NCI-H1105 (cell line): ENCODE results near the gene ABCF2.

Experiments
- DNase-seq: peaks from one replicate; lab custom pipeline; 2025; lab: John Stamatoyannopoulos, UW

The ABCF2 gene

DNA sequence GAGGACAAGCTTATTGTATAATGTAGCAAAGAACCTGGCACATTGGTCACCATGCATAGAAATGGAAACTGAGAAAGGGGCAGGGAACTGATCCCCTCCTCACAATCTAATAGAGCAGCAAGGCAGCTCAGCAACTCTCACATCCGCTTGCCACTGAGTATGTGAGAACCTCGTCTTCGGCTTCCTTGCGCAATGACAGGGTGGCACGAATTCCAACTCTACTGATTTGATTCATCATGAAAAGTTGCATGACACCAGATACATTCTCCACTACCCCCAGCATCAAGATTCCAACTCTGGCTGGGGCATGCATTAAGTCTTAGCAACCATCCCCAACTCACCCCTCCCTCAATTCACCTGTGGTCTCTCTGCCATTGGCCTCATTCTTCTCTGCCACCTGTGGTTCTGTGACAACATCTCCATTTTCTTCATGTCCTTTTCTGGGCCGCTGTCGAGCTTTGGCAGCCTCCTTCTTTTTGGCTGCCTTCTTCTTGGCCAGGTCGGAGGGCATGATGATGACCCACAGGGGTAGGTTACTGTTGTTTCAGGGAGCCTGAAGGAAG is 976 bp downstream of the ABCF2 start:
- no peak for DNase-seq

DNA sequence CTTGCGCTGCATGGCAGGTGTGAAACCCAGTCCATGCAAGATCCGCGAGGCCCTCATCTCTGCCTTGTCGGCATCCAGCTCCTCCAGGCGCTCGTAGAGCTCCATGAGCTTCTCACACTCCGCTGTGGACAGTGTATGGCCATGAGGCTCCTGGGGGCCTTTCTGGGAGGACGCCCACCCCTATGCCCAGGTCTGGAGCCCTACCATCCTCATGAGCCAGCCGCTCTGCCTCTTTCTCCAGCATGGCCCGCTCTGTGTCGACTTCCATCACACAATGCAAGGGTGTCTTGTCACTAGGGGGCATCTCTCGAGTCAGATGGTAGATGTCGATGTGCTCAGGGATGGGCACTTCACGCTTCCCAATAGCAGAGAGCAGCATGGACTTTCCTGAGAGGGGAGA is 3.3 kb downstream of the ABCF2 start:
- no peak for DNase-seq

DNA sequence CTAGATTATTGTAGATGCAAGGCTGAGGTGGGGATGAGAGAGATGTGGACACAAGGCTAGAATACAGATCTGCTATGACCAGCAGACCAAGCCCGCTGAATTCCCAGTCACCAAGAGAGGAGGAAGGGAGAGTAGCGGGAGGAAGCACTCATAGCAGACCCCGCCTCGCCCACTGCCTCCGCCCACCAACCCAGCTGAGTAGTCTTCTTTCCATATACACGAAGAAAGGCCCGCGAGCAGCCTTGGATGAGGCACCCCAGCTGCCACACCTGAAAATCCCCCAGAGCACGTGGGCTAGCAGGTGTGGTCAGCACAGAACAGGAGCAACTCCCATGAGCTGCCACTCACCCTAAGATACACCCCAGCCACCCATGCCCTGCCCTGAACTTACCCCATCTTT is 8.8 kb downstream of the ABCF2 start:
- no peak for DNase-seq

DNA sequence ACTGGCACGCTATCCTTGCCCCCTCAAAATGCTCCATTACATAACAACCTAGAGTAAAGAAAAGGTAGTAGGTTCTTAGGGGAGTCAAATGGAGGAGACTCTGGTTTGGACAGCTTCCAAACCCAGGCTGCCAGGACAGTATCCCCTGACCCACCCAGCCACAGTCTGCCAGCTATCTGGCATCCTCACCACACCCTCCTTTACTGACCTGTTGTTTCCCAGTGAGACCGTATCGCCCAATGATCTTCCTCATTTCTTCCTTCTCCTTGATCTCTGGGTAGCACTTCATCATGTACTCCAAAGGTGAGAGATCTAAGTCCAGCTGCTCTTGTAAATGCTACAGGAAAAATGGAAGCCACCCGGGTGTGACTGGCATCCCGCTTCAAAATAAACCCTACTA is 11.6 kb downstream of the ABCF2 start:
- no peak for DNase-seq

DNA sequence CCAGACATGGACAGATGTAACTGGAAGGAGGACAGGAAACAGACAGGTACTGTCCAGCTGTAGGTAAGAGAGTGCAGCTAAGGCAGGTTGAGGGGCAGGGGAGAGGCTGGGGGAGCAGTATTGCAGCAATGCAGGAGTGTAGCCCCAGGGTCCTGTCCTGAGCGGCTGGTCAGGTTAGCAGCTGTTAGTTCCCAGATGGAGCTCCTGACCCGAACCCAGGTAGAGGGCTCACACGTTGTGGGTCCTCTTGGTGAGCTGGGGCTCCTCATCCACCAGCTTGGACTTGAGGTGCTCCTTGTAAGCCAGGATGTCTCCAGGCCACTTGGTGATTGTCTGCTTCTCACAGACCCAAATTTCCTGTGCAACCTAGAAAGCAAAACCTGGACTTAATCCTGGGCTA is 13.2 kb downstream of the ABCF2 start:
- no peak for DNase-seq

DNA sequence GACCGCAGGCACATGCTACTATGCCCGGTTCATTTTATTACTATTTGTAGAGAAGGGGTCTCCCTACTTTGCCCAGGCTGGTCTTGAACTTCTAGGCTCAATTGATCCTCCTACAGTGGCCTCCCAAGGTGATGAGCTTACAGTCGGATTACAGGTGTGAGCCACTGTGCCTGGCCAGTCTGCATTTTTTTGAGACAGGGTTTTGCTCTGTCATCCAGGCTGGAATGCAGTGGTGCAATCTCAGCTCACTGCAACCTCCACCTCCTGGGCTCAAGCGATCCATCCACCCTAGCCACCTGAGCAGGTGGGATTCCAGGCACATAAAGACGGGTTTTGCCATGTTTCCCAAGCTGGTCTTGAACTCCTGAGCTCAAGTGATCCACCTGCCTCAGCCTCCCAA is 14.4 kb downstream of the ABCF2 start:
- no peak for DNase-seq

DNA sequence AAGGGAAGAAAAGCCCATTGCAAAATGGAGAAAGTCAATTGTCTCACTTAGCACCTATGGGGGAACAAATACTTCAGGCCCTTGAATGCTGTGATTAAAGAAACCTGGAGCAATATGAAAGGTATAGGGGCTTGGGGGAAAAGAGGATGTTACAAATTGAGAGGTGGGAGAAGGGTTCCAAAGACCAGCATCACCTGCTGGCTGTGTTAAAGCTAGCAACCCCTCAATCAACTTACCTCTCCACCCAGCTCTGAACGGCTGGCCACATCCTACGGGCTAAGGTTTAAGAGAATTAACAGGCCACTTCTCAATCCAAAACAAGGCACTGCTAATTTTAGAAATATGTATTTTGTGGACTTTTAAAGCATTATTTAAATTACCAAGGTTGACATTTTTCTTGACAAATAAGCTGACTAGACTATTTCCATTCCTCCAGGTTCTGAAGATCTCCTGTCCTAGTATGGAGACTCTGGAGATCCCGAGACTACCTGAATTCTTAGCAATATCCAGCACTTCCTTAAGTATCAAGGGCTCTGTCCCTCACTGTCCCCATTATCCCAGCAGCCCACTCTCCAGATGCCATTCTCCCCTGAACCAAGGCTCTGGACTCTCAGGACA is 15.7 kb downstream of the ABCF2 start:
- DNase-seq: no peak

DNA sequence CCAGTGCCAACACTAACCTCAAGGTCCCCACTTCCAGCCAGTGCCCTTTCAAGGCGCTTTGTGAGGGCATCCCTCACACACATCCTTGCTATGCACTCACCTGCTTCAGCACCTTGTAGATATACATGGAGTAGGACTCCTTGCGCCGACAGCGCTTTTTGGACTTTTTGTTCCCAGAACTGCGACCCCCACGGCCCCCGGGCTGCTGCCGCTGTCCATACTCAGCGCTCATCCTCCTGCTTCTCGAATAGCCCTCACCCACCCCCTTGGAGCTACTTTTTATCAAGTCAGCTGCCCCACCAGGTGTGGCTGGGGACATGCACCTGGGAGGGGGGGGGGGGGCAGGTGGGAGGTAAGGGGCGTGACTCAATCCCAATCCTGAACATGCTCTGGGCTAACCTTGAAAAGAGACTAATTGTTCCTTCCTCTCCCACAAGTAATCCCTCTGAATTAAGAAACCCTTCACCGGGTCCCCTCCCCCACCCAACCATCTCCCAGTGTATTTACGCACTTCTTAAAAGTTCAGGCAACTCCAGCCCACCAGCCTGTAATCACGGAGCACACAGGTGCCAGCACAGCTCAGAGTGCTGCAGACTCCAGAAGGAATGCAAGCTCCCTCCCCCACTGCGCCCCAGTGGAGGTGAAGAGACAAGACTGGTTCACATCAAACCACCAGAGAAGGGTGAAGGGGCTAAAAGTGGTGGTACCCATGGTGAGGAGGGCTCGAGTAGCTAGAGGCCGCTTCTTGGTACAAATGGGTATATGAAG is 16.7 kb downstream of the ABCF2 start, which contains the start of gene H2BK1:
TSS of gene H2BK1 (minus strand) at position 402 of the 768 bp plus-strand sequence. CDS start at position 232, 170 bp downstream.
- DNase-seq: no peak

DNA sequence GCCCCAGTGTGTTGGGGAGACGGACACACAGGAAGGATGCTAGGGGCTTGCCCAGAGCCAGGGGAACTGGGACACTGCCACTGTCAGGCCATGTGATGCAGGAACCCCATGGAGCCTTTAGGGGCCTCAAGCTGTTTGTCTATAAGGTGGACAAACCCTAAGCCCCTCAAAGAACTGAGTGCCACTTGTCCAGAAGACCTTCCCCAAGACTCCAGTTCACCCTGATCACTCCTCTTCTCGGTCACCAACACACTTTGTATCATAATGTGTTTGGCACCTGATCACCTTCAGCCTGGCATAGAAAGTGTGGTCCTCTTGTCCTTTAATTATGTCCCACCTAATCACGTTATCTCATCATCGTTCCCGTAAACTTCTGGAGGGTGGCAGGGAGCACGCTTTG is 17.4 kb downstream of the ABCF2 start:
- DNase-seq: no peak

DNA sequence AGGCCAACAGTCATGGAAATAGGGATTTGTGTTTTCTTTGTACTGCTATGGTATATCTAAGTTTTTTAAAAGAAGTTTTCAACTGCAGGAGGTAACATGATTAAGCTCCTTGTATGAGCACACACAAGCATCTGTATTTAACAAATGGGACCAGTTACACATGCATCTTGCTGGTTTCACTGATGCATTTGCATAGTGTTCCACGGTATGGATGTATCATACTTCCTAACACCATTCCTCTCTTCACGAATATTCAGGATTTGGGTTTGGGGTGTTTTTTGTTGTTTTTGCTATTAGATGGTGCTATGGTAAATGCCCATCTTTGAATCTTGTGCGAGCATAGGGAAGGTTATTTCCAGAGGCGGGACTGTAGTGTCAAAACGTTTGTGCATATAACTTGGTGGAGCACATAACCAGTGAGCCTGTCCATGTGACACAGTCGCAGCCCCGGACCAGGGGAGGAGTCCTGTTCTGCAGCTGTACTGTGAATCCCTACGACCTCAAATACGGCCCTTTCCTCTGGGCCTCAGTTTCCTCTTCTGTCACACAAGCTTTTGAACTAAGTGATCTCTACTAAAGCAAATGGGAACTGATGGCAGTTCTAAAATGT is 18.6 kb downstream of the ABCF2 start:
- no peak for DNase-seq

DNA sequence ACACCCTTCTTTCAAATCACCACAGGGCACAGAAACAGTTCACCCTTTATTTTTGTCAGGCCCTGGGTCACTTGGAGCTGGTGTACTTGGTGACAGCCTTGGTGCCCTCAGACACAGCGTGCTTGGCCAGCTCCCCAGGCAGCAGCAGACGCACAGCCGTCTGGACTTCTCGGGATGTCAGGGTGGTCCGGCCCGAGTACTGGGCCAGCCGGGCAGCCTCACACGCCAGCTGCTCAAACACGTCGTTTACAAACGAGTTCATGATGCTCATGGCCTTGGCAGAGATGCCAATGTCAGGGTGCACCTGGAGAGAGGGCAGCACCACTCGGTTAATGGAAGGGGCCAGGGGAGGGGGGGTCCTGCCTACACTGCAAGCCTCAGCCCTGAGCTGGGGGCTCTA is 19.2 kb downstream of the ABCF2 start:
- no peak for DNase-seq

DNA sequence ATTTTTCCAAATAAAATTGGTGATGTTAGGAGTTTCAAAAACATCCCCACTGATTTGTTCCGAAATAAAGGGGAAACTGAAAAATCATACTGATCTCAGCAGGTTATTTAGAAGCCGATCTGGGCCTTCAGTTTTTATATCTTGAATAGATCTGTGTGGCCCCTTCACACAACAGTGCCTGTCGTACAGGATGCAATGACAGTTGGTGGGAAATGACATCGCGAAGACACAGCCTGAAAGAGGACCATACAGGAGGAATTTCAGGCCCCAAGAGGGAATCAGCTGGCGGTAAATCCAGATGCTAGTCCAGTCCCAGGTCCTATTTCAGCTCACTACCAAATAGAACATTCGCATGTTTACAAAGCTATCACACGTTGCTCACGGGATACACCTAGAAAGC is 19.7 kb downstream of the ABCF2 start:
- DNase-seq: no peak

DNA sequence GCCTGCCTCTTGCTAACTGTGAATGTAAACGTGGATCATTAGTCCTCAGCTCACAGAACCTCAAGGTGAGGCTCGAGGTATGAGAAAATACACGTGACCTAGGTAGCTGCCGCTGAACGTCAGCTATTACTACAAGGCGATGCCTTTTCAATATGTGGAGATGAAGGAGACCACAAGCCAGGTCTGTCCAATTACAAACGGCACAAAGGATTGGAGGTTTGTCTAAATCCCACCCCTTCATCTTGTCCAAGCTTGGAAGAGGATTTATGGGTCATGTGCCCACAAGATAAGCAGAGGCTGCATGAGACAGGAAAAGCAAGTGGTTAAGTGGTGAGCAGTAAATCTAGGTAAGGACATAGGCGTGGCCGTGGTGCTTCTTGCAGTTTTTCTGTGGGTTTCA is 20.1 kb downstream of the ABCF2 start:
- DNase-seq: no peak

DNA sequence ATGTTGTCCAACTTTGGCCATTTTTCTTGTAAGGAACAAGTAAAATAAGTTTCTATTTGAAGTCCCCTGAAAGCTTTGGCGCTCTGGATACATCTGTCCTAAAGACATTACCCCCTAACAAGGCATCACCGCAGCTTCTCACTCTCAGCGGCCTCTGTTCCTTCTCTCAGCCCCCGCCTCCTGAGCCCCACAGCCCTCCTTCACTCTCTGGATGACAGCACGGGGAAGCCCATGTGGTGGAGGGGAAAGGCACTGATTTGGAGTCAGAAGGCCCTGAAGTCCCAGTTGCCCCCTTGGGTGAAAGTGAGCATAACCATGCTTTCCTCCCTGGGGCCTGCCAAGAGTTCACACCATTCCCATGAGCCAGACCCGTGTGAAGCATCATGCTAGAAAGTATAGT is 21.3 kb downstream of the ABCF2 start:
- no peak for DNase-seq

DNA sequence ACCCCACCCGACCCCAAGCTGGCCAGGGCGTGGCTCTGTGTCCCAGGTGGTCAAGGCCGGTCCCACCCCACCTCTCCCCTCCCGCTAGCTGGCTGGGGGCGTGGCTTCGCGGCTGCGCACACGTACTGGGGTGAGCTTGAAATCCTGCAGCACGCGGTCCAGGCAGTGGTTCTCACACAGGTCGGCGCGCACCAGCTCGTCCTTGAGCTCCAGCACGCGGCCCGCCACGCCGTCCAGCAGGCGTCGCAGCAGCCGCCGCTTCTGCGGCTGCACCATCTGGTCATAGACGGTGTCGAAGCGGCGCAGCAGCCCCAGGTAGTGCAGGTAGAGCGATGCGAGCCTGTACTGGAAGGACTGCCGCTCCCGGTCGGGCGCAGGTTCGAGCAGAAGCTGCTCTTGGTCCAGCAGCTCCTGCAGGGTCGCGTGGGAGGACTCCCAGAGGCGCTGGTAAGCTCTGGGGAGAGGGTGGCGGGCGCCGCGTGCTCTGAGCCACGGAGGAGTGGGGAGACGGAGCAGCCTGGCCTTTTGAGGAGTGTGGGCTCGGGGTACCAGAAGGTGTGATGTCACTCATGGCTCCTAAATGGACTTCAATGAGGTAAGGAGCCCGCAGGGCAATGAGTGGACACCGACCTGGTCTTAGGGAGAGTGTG is 22.5 kb downstream of the ABCF2 start:
- DNase-seq: no peak

DNA sequence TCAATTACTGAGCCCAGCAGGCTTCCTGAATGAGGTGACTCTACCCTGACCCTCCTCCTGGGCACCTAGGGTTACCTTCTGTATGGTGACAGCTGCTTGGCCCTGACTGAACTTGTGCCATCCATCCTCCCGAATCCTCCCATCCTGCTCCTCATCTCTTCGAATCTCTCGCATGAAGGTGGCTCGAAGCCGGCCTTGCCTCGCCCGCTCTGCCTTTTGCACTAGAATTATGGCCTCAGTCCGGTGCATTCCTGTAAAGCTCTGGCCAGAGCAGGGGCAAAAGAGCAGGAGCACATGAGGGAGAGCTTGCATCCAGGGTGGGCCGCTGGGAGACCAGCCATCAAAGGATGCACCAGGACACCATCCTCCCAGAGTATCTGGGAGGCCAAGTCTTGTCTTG is 24.2 kb downstream of the ABCF2 start:
- no peak for DNase-seq

DNA sequence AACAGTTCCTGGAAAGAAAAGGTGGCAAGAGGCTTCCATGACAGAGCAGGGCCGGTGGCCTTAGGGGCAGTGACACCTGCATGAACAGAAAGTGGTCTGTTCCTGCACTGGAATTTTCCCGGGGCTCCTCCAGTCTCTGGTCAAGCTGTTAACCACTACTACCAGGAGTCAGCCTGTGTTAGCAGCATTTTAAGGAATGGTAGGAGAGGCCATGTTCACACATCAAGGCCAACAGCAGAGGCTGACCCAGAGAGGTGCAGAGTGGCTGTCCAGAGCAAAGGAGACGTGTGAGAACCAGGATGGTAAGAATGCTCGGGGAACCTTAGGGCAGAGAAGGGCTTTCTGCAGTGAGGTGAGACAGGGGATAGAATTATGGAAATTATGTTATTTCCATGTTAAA is 25.3 kb downstream of the ABCF2 start:
- no peak for DNase-seq

DNA sequence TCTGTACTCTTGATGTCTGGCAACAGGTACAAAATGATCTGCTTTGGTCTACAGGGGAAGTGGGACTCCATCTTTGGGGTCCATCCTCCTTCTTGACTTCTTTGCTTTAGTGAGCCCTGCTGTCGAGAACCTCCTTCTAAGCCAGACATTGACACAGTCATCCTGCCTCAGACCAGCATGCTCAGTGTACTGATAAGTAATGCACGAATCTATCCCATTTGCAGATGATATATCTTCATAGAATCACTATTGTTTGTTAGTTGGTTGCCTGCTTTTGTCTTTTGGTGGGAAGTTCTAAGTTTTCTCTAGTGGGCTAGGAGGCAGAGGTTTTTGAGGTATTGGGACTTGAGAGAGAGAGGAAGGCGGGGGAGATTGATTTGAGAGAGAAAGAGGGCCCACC is 25.7 kb downstream of the ABCF2 start:
- DNase-seq: no peak

DNA sequence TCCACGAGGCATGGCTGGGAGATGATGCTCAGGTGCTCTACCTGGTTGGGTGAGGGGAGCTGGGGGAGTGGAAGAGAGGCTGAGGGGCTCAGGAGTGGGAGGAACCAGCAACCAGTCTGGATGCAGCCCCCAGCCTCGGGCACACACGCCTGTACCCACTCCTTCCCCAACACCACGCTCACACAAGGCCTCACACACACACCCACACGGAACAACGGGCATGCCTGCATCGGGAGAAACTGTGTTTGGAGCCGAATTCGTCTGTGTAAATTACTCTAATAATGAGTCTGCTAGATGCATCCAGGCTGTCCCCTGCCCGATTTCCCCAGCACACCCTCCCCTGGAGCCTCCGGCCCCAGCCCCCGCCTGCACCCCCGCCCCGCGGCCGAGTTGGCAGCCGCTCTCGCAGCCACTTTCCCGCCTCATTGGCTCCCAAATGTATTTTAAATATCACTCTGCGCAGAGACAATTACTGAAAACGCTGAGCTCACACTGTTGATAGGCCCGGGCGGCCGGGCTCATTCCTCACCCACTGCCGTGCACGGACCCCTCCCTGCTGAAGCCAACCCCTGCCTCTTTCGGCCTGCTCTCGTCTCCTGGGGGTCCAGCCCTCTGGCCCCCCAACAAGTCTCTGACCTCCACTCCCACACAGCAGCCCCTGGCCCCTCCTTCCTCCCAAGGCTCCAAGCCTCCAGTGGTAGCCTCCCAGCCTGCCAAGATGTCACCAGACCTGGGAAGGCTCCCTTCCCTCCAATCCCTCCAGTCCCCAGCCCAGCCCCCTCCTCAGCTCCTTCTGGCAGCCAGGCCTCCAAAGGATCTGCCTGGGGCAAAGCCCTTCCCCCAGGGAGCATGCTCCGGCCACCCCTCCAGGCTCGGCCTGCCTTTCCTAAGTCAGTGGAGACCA is 27.8 kb downstream of the ABCF2 start:
- DNase-seq: no peak

DNA sequence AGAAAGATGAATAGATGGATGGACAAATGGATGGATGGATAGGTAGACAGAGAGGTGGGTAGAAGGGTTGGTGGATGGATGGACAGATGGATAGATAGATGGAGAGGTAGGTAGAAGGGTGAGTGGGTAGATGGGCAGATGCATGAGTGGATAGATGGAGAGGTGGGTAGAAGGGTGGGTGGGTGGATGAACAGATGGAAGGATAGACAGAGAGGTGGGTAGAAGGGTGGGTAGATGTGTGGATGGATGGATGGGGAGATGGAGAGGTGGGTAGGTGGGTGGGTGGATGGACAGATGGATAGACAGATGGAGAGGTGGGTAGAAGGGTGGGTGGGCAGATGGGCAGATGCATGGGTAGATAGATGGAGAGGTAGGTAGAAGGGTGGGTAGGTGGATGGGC is 29.1 kb downstream of the ABCF2 start:
- no peak for DNase-seq

DNA sequence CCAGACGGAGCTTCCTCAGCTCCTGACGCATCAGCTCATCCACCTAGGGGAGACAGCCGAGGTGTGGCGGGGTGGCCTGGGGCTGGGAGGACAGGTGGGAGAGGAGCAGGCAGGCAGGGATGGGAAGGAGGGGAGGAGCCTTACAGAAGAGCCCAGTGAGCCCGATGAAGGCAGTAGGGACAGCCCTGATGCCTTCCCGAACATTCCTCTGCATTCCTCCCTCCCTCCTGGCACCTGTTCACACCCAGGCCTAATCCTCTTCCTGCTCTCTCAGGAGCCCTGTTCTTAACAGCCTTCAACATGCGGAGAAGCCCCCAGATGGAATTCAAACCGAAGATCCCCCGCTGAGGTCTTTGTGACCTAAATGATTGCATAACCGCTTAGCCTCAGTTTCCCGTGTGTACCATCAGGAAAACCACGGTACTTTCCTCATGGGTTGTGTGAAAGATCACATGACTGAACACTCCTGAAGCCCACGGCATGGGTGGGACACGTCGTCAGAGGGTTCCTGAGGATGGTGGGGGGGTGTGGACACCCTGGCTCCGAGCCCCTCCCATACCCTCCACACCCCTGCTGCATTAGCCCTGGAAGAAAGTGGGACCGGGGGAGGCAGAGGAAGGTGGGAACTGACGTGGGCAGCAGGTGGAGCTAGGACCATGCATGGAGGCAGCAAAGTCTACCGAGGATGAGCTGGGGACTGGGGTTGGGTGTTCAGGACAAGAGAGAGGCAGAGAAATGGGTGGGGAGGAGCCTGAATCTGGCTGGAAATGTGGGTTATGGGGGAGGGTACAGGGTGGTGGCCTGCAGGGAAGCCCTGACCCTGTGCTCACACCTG is 31.2 kb downstream of the ABCF2 start:
- no peak for DNase-seq
